Fibroblast of lung (primary cell): ENCODE data around the gene NARF.

Source experiments
- CTCF ChIP-seq, 2 donors: IDR thresholded peaks in 1 of 2; conservative IDR thresholded peaks in 1 of 2; 1 replicate in 1 of 2; 2 replicates in 1 of 2; pipeline ENCODE4 v1.5.1; 2011 to 2012; ENCODE audit warnings: low read length in 2 of 2, control low read depth in 1 of 2, inconsistent platforms in 1 of 2, low read depth in 1 of 2, mild to moderate bottlenecking in 1 of 2
- EZH2 ChIP-seq: IDR thresholded peaks from 2 replicates; pipeline ENCODE4 v1.5.1; 2012; ENCODE audit warnings: low read length, control low read depth, mild to moderate bottlenecking; ENCODE audit errors: missing control alignments

GRCh38 chr17:82416771-82417170, 41.8 kb upstream of the NARF start:
- TF ChIP-seq CTCF (conservative IDR thresholded peaks at IDR 0.05 in 1 of 2, IDR thresholded peaks at IDR 0.05 in 1 of 2; ENCODE audit: low read depth in 1 of 2, low read length in 2 of 2), result peak in 1 of 2 donors; percentile 13
- TF ChIP-seq EZH2, result no peak
